Measurements from ENCODE around the gene IL17F.

Gene IL17F

GRCh38 chr6:52251113-52251512, 6.8 kb upstream of the IL17F start:
- in situ Hi-C loops (cut with MboI; ENCODE audit: low sequenced_read_pairs), result loop anchor here (25.0 kb wide), 1 partner anchor 411 kb away; the partner anchor contains the start of gene TMEM14A

GRCh38 chr6:52249078-52249477, 4.8 kb upstream of the IL17F start:
- in situ Hi-C loops (cut with MboI; ENCODE audit: low sequenced_read_pairs), result no loop called here

- in situ Hi-C loops (cut with MboI; ENCODE audit: low sequenced_read_pairs), result no loop called here
Observed at GRCh38 chr6:52245425-52245824, 1.1 kb upstream of the IL17F start.

GRCh38 chr6:52243282-52243893, 912 bp downstream of the IL17F start:
- in situ Hi-C loops (cut with MboI; ENCODE audit: low sequenced_read_pairs), result no loop called here

- in situ Hi-C loops (cut with MboI; ENCODE audit: low sequenced_read_pairs), result no loop called here
Observed at GRCh38 chr6:52241819-52242218, 2.5 kb downstream of the IL17F start.

DNA sequence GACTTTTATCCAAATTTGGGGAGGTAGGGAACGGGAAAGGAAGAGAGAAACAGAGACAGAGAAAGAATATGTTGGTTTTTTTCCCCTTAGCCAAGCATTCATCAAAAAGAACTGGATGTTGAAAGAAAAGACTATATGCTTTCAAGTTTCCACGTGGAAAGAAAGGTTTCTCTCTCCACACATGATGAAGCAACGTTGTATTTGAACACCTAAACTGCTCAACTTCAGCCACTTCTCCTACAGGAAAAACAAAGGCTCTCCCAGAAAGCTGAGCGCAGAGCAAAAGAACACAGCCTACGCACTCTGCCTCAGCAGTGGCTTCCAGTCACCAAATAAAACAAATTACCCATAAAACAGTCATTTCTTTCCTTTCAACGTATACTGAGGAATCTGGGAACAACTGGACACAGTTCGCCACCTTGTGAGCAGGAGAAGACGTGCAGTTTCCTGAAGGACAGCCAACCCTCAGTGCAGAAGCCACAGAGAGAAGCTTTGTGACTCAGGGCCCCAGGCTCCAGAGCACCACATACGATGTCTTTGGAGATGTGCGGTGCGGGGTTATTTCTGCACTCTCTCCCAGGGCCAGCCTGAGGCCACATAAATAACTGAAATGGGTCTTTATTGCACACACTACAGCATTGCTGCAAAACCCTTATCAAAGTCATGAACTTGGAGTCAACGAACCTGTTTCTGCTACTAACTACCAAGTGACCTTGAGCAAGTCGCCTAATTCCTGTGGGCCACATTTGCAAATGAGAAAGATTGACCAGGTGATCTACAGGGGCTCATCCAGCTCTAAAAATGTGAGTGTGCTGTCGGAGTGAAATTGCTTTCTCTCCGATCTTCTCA, 10.1 kb downstream of the IL17F start:
- in situ Hi-C loops (cut with MboI; ENCODE audit: low sequenced_read_pairs), result no loop called here

DNA sequence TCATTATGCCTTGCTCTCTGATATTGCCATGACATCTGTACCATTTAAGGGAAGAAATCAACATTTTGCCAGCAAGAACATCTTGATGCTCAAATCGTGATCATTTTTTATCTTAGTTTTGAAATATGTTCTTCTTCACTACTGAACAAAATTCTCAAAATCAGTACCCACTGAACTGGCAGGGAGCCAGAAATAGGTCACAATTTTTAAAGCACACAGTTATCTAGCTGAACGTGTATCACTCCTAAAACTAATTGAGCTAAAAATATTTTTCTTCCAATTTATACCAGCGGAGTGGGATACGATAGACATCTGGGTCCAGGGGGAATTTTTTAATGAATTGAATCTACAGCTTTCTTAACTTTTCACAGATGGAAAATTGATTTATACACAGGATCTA, 11.3 kb downstream of the IL17F start:
- in situ Hi-C loops (cut with MboI; ENCODE audit: low sequenced_read_pairs), result no loop called here

GRCh38 chr6:52231406-52232127, 12.7 kb downstream of the IL17F start:
- in situ Hi-C loops (cut with MboI; ENCODE audit: low sequenced_read_pairs), result no loop called here

- in situ Hi-C loops (cut with MboI; ENCODE audit: low sequenced_read_pairs), result no loop called here
Observed at GRCh38 chr6:52230685-52231084, 13.6 kb downstream of the IL17F start.

DNA sequence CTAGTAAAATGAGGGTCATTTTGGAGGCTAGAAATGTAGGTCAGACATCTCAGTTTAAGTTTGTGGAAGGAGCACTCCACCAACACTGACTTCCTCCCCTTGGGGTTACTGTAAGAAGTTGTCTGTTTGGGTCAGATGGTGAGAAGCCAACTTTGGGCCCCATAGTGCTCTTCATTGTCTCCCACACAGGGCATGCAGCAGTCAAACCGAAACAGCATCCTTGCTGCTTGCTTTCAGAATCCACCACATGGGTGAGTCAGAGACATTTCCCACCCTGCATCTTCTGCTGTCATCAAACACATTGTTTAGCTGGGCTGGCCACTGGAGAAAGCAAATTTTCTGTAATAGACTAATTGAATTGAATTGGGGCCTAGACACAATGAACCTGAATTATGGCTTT, 16.8 kb downstream of the IL17F start:
- in situ Hi-C loops (cut with MboI; ENCODE audit: low sequenced_read_pairs), result no loop called here

DNA sequence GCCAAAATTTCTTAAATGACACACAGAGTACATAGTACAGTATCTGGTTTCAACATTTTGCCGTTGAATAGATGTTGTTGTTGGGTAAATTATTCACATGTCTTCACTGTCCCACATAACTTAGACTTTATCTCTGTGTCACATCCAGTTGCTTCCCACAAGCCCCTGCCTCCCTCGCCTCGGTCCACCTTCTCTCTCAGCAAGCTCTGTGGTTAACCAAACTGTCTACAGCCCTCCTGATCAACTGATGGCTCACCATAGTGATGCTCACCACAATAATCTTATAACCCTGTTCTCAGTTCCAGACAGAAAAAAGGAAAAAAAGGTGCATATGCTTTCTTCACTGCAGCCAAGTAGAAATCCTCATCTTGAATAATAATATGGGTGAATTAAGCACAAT, 23.0 kb downstream of the IL17F start:
- in situ Hi-C loops (cut with MboI; ENCODE audit: low sequenced_read_pairs), result no loop called here

GRCh38 chr6:52217761-52218160, 26.5 kb downstream of the IL17F start:
- in situ Hi-C loops (cut with MboI; ENCODE audit: low sequenced_read_pairs), result no loop called here

- in situ Hi-C loops (cut with MboI; ENCODE audit: low sequenced_read_pairs), result no loop called here
Observed at GRCh38 chr6:52216932-52217575, 27.2 kb downstream of the IL17F start.

GRCh38 chr6:52215787-52216186, 28.5 kb downstream of the IL17F start:
- in situ Hi-C loops (cut with MboI; ENCODE audit: low sequenced_read_pairs), result no loop called here

- in situ Hi-C loops (cut with MboI; ENCODE audit: low sequenced_read_pairs), result no loop called here
Observed at GRCh38 chr6:52213127-52213526, 31.2 kb downstream of the IL17F start.

DNA sequence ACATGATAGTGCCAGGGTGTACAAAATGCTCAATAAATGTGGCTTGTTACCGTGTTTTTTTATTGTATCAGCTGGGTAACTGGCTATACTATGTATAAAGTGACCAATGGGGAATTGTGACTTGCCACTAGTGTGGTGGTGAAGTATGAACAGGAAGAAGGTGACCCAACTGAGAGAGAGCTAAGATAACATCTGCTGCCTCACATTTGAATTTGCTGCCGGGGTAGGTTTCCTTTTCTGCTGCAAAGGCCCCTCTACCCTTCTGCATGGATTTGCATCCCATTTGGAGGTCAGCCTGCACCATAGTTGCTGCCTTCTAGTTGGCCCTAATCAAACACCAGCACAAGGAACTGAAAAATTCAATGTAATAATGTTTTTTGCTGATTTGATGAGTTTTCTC, 34.1 kb downstream of the IL17F start:
- in situ Hi-C loops (cut with MboI; ENCODE audit: low sequenced_read_pairs), result no loop called here

DNA sequence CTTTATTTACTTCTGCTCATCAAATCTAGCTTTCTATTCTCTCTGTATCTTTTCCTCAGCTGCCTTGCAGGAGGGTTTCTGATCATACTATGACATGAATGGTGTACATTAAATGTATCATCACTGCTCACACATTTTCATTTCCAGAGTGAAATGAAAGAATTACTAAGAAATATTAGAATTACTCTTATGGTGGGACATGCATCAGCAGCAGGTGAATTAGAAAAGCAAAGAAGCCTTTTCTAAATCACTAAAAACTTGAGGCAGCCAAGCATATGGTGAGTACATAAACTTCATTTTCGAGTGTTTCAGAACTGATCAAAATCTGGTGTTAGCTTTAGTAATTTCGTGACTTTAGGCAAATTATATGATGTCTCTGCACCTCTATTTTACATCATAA, 34.5 kb downstream of the IL17F start:
- in situ Hi-C loops (cut with MboI; ENCODE audit: low sequenced_read_pairs), result no loop called here

DNA sequence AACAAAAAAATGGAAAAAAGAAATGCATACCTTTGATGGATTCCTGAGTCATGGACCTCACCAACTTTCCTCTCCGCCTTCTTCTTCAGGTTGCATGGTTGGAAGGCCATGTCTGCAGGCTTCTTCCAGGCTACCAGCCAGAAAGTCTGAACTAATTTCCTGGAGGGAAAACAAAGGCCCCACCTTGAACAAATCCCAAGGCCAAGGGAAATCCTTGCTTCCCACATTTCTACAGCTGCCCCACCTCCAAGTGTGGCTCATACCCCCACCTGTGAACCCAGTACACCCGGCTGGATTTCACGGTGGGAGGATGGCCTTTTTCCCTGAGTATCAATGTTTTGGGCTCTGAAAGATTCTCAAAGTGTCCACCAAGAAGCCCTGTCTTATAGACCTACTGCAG, 35.7 kb downstream of the IL17F start:
- in situ Hi-C loops (cut with MboI; ENCODE audit: low sequenced_read_pairs), result no loop called here

GRCh38 chr6:52207066-52207465, 37.2 kb downstream of the IL17F start:
- in situ Hi-C loops (cut with MboI; ENCODE audit: low sequenced_read_pairs), result no loop called here

- in situ Hi-C loops (cut with MboI; ENCODE audit: low sequenced_read_pairs), result no loop called here
Observed at GRCh38 chr6:52201493-52201892, 42.8 kb downstream of the IL17F start.

- in situ Hi-C loops (cut with MboI; ENCODE audit: low sequenced_read_pairs), result no loop called here
Observed at GRCh38 chr6:52201046-52201445, 43.3 kb downstream of the IL17F start.

Data from HL-60/S4 treated with phorbol 12-myristate 13-acetate at 8.2 ng/mL for 4 days and 3 days (cell line).